ENCODE data around the gene ATAD1.

The ATAD1 gene

DNA sequence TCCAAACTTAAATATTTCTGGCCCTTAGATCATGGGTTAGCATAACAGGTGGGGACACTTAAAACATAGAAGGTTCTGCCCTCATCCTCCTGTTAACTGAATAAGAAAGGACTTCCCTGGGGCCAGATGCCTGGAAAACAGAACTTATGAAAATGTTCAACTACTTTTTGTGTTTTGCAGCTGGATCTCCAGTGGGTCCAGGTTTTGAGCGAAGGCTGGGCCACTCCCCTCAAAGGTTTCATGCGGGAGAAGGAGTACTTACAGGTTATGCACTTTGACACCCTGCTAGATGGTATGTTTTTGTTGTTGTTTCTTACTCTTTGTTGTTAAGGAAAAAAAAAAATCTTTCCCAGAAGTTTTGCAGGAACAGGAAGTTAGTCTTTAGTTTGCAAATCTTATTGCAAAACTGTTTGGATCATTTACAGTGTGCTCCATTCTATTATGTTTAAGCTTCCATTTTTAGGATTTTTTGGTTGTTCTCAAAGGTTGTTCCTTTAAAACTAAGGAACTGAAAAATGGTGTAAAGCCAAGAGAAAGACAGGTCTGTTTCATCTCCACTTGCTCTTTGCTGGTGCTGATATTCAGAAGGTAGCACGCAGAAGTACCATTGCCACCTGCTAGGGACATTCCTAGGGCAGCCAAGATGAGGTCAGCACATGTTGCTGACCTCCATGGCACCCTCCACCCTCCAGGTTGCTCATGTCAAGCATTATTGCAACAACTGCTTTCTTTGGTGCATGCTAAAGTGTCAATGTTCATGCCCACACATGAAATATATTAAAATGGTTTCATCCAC lies 102.3 kb downstream of the ATAD1 start:
- Histone ChIP-seq H3K4me3 (ENCODE audit: low read length) (no peak overlapping the region), H3K36me3 (replicated peaks; ENCODE audit: low read depth, low read length) (no peaks in the 10 kb centered on the region), H3K4me2 (ENCODE audit: low read length) (no peak overlapping the region), H3K79me2 (ENCODE audit: low read length) (no peaks in the 10 kb centered on the region), H4K20me1 (ENCODE audit: insufficient read depth, low read length) (no peaks in the 10 kb centered on the region), H3K4me1 (ENCODE audit: low read length) (no peaks in the 10 kb centered on the region), H3K9ac (ENCODE audit: low read length) (no peak overlapping the region), H3K9me3 (ENCODE audit: insufficient read depth, low read length) (no peaks in the 10 kb centered on the region), H3K27ac (ENCODE audit: low read length) (no peak overlapping the region), H2AFZ (ENCODE audit: low read depth, low read length) (no peak overlapping the region), H3K27me3 (ENCODE audit: low read depth, low read length) (no peaks in the 10 kb centered on the region)
- TF ChIP-seq, protein P1, sequence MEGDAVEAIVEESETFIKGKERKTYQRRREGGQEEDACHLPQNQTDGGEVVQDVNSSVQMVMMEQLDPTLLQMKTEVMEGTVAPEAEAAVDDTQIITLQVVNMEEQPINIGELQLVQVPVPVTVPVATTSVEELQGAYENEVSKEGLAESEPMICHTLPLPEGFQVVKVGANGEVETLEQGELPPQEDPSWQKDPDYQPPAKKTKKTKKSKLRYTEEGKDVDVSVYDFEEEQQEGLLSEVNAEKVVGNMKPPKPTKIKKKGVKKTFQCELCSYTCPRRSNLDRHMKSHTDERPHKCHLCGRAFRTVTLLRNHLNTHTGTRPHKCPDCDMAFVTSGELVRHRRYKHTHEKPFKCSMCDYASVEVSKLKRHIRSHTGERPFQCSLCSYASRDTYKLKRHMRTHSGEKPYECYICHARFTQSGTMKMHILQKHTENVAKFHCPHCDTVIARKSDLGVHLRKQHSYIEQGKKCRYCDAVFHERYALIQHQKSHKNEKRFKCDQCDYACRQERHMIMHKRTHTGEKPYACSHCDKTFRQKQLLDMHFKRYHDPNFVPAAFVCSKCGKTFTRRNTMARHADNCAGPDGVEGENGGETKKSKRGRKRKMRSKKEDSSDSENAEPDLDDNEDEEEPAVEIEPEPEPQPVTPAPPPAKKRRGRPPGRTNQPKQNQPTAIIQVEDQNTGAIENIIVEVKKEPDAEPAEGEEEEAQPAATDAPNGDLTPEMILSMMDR (IDR thresholded peaks at IDR 0.05; ENCODE audit: low read depth, low read length): no peak
- no peak for TF ChIP-seq EZH2phosphoT487 (IDR thresholded peaks at IDR 0.05; ENCODE audit: low read depth)

- Histone ChIP-seq H3K79me2 (ENCODE audit: low read length) (no peaks in the 10 kb centered on the region), H3K36me3 (replicated peaks; ENCODE audit: low read depth, low read length) (no peaks in the 10 kb centered on the region), H3K27me3 (ENCODE audit: low read depth, low read length) (no peaks in the 10 kb centered on the region), H3K27ac (ENCODE audit: low read length) (no peak overlapping the region), H2AFZ (ENCODE audit: low read depth, low read length) (no peak overlapping the region), H3K4me2 (ENCODE audit: low read length) (no peak overlapping the region), H3K9ac (ENCODE audit: low read length) (no peak overlapping the region), H3K4me1 (ENCODE audit: low read length) (no peaks in the 10 kb centered on the region), H3K9me3 (ENCODE audit: insufficient read depth, low read length) (no peaks in the 10 kb centered on the region), H3K4me3 (ENCODE audit: low read length) (no peak overlapping the region), H4K20me1 (ENCODE audit: insufficient read depth, low read length) (no peaks in the 10 kb centered on the region)
- TF ChIP-seq, protein P1 (IDR thresholded peaks at IDR 0.05; ENCODE audit: low read depth, low read length): no peak
- TF ChIP-seq EZH2phosphoT487 (IDR thresholded peaks at IDR 0.05; ENCODE audit: low read depth): no peak
Observed at GRCh38 chr10:87713707-87714106, 104.3 kb downstream of the ATAD1 start.

GRCh38 chr10:87712913-87713616 lies 105.0 kb downstream of the ATAD1 start:
- Histone ChIP-seq H4K20me1 (ENCODE audit: insufficient read depth, low read length) (no peaks in the 10 kb centered on the region), H3K36me3 (replicated peaks; ENCODE audit: low read depth, low read length) (no peaks in the 10 kb centered on the region), H3K4me3 (ENCODE audit: low read length) (no peak overlapping the region), H3K27me3 (ENCODE audit: low read depth, low read length) (no peaks in the 10 kb centered on the region), H3K4me1 (ENCODE audit: low read length) (no peaks in the 10 kb centered on the region), H3K4me2 (ENCODE audit: low read length) (no peak overlapping the region), H3K27ac (ENCODE audit: low read length) (no peak overlapping the region), H3K9ac (ENCODE audit: low read length) (no peak overlapping the region), H3K79me2 (ENCODE audit: low read length) (no peaks in the 10 kb centered on the region), H2AFZ (ENCODE audit: low read depth, low read length) (no peak overlapping the region), H3K9me3 (ENCODE audit: insufficient read depth, low read length) (no peaks in the 10 kb centered on the region)
- no peak for TF ChIP-seq EZH2phosphoT487 (IDR thresholded peaks at IDR 0.05; ENCODE audit: low read depth)
- TF ChIP-seq, protein P1 (IDR thresholded peaks at IDR 0.05; ENCODE audit: low read depth, low read length): no peak

- no peak overlapping the region for H3K4me3 ChIP-seq (ENCODE audit: low read length)
- H3K9me3 ChIP-seq (ENCODE audit: insufficient read depth, low read length): no peaks in the 10 kb centered on the region
- H3K9ac ChIP-seq (ENCODE audit: low read length): no peak overlapping the region
- no peak overlapping the region for H3K27ac ChIP-seq (ENCODE audit: low read length)
- no peaks in the 10 kb centered on the region for H3K4me1 ChIP-seq (ENCODE audit: low read length)
- no peak overlapping the region for H3K4me2 ChIP-seq (ENCODE audit: low read length)
- H3K36me3 ChIP-seq (replicated peaks; ENCODE audit: low read depth, low read length): no peaks in the 10 kb centered on the region
- H3K79me2 ChIP-seq (ENCODE audit: low read length): no peaks in the 10 kb centered on the region
- no peaks in the 10 kb centered on the region for H4K20me1 ChIP-seq (ENCODE audit: insufficient read depth, low read length)
- no peaks in the 10 kb centered on the region for H3K27me3 ChIP-seq (ENCODE audit: low read depth, low read length)
- no peak for TF ChIP-seq EZH2phosphoT487 (IDR thresholded peaks at IDR 0.05; ENCODE audit: low read depth)
- TF ChIP-seq, protein P1 (IDR thresholded peaks at IDR 0.05; ENCODE audit: low read depth, low read length): no peak
- H2AFZ ChIP-seq (ENCODE audit: low read depth, low read length): no peak overlapping the region
Observed at GRCh38 chr10:87707254-87707653, 110.8 kb downstream of the ATAD1 start.
